ENCODE data around the gene TMEM39B.

TMEM39B gene

DNA sequence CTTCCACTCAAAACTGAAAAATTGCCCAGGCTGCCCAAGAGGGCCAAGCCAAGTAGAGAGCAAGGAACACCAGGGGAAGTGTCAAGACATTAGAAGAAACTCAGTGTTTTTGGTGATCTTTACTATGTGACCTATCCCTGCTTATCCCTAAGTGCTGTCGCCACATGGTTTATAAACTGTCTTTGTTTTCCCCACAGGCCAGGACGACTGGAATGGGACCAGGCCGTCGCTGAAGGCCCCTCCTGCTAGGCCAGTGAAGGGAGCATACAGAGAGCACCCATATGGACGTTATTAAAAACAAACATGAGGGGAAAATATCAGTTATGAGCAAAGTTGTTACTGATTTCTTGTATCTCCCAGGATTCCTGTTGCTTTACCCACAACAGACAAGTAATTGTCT lies 30.4 kb upstream of the TMEM39B start:
- no peak overlapping the region for H4K8ac ChIP-seq (ENCODE audit: low read length)
- WGBS = 91% methylated on average over 4 of the region's 5 CpGs

DNA sequence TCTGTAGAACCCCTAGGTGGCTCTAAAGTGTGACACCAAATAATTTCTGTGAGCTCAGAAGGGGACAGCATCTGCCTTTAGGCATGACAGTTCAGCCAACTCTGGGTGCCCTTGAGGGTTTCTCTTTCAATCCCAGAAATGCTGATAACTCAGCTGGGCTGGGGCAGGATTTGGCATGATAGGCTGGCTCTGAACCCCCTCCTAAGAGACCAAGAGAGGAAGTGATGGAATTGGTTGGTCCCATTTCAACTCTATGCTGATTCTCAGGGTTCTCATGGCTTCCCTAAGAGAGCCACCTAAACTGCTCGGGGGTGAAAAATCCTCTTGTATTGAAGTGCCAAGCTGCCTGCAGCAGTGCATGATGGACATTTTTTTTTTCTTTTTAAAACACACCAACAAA lies 28.5 kb upstream of the TMEM39B start:
- Histone ChIP-seq H3K23ac (ENCODE audit: low read length in 2 of 2) (no peak overlapping the region), H2BK120ac (ENCODE audit: low read depth, low read length) (no peak overlapping the region), H3K9ac (ENCODE audit: low read length) (no peak overlapping the region), H2BK5ac (ENCODE audit: low read depth, low read length, poor library complexity, severe bottlenecking) (no peak overlapping the region), H4K91ac (ENCODE audit: low read length) (no peak overlapping the region), H3K27ac (ENCODE audit: low read length, poor library complexity, severe bottlenecking) (no peak overlapping the region), H3K4me2 (ENCODE audit: low read length, poor library complexity, severe bottlenecking) (no peak overlapping the region), H2BK15ac (ENCODE audit: low read depth, poor library complexity, severe bottlenecking) (no peak overlapping the region), H3K36me3 (ENCODE audit: control insufficient read depth in 1 of 2, insufficient read depth in 2 of 2, low read depth in 1 of 2, low read length in 2 of 2) (peaks cover 47% of the 10 kb centered on the region in 2 experiments), H3K4ac (ENCODE audit: low read depth in 1 of 2, low read length in 2 of 2) (no peak overlapping the region), H3K9me3 (ENCODE audit: control insufficient read depth, low read length) (no peaks in the 10 kb centered on the region), H2AK5ac (ENCODE audit: low read length, severe bottlenecking) (no peak overlapping the region), H3K27me3 (ENCODE audit: control insufficient read depth in 1 of 2, insufficient read depth in 1 of 2, low read length in 2 of 2) (no peaks in the 10 kb centered on the region), H3K4me3 (ENCODE audit: insufficient read depth in 1 of 2, low read depth in 1 of 2, low read length in 2 of 2) (no peak overlapping the region), H4K8ac (ENCODE audit: low read length) (no peak overlapping the region), H3K18ac (ENCODE audit: low read depth in 1 of 2, low read length in 2 of 2) (no peak overlapping the region), H2BK12ac (ENCODE audit: low read length in 2 of 2) (no peak overlapping the region), H3K14ac (ENCODE audit: low read length in 2 of 2) (no peak overlapping the region), H3K4me1 (ENCODE audit: control insufficient read depth, insufficient read depth, low read depth, low read length) (no peaks in the 10 kb centered on the region), H2AFZ (ENCODE audit: low read depth, low read length) (no peak overlapping the region), H3K79me1 (replicated peaks; ENCODE audit: low read length, poor library complexity, severe bottlenecking) (peaks cover 33% of the 10 kb centered on the region)
- no peak for DNase-seq
- no CpG with 5 or more reads among the region's 1 CpG for WGBS

More for the DNA sequence above, 30.4 kb upstream of the TMEM39B start:
- Histone ChIP-seq H3K27me3 (ENCODE audit: control insufficient read depth in 1 of 2, insufficient read depth in 1 of 2, low read length in 2 of 2) (no peaks in the 10 kb centered on the region), H3K18ac (ENCODE audit: low read depth in 1 of 2, low read length in 2 of 2) (no peak overlapping the region), H2BK5ac (ENCODE audit: low read depth, low read length, poor library complexity, severe bottlenecking) (no peak overlapping the region), H3K79me1 (replicated peaks; ENCODE audit: low read length, poor library complexity, severe bottlenecking) (peaks cover 28% of the 10 kb centered on the region), H4K91ac (ENCODE audit: low read length) (no peak overlapping the region), H3K4ac (ENCODE audit: low read depth in 1 of 2, low read length in 2 of 2) (no peak overlapping the region), H3K4me2 (ENCODE audit: low read length, poor library complexity, severe bottlenecking) (no peak overlapping the region), H3K27ac (ENCODE audit: low read length, poor library complexity, severe bottlenecking) (no peak overlapping the region), H3K9me3 (ENCODE audit: control insufficient read depth, low read length) (no peaks in the 10 kb centered on the region), H2BK12ac (ENCODE audit: low read length in 2 of 2) (no peak overlapping the region), H2AK5ac (ENCODE audit: low read length, severe bottlenecking) (no peak overlapping the region), H3K14ac (ENCODE audit: low read length in 2 of 2) (no peak overlapping the region), H2AFZ (ENCODE audit: low read depth, low read length) (no peak overlapping the region), H3K36me3 (ENCODE audit: control insufficient read depth in 1 of 2, insufficient read depth in 2 of 2, low read depth in 1 of 2, low read length in 2 of 2) (peaks cover 49 to 51% of the 10 kb centered on the region in 2 experiments), H3K9ac (ENCODE audit: low read length) (no peak overlapping the region), H2BK120ac (ENCODE audit: low read depth, low read length) (no peak overlapping the region), H2BK15ac (ENCODE audit: low read depth, poor library complexity, severe bottlenecking) (no peak overlapping the region), H3K23ac (ENCODE audit: low read length in 2 of 2) (no peak overlapping the region), H3K4me3 (ENCODE audit: insufficient read depth in 1 of 2, low read depth in 1 of 2, low read length in 2 of 2) (no peak overlapping the region), H3K4me1 (ENCODE audit: control insufficient read depth, insufficient read depth, low read depth, low read length) (peaks cover 1% of the 10 kb centered on the region)
- no peak for DNase-seq

DNA sequence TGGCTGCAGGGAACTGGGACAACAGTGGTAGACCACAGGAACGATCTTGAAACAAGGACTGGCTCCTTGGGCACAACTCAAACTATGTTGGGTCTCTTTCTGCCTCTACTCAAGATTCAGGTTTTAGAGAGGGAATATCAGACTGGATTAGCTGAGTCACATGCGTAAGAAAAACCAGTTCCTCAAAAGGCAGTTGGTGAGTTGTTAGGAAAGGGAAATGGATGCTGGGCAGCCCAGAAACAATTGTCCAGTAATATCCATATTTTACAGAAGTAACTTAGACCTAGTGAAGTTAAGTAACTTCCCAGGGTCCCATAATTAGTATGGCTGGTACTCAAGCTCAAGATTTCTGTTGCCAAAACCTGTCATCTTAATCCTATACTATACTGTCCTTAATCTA lies 27.0 kb upstream of the TMEM39B start:
- Histone ChIP-seq H2BK5ac (ENCODE audit: low read depth, low read length, poor library complexity, severe bottlenecking) (no peak overlapping the region), H3K36me3 (ENCODE audit: control insufficient read depth in 1 of 2, insufficient read depth in 2 of 2, low read depth in 1 of 2, low read length in 2 of 2) (peaks cover 42 to 43% of the 10 kb centered on the region in 2 experiments), H3K4ac (ENCODE audit: low read depth in 1 of 2, low read length in 2 of 2) (no peak overlapping the region), H3K23ac (ENCODE audit: low read length in 2 of 2) (no peak overlapping the region), H3K9ac (ENCODE audit: low read length) (no peak overlapping the region), H2AK5ac (ENCODE audit: low read length, severe bottlenecking) (no peak overlapping the region), H3K14ac (ENCODE audit: low read length in 2 of 2) (no peak overlapping the region), H3K18ac (ENCODE audit: low read depth in 1 of 2, low read length in 2 of 2) (no peak overlapping the region), H3K4me2 (ENCODE audit: low read length, poor library complexity, severe bottlenecking) (no peak overlapping the region), H3K27me3 (ENCODE audit: control insufficient read depth in 1 of 2, insufficient read depth in 1 of 2, low read length in 2 of 2) (no peaks in the 10 kb centered on the region), H3K79me1 (replicated peaks; ENCODE audit: low read length, poor library complexity, severe bottlenecking) (peaks cover 21% of the 10 kb centered on the region), H3K27ac (ENCODE audit: low read length, poor library complexity, severe bottlenecking) (no peak overlapping the region), H3K9me3 (ENCODE audit: control insufficient read depth, low read length) (no peaks in the 10 kb centered on the region), H4K8ac (ENCODE audit: low read length) (no peak overlapping the region), H3K4me3 (ENCODE audit: insufficient read depth in 1 of 2, low read depth in 1 of 2, low read length in 2 of 2) (no peak overlapping the region), H4K91ac (ENCODE audit: low read length) (no peak overlapping the region), H2BK15ac (ENCODE audit: low read depth, poor library complexity, severe bottlenecking) (no peak overlapping the region), H2BK120ac (ENCODE audit: low read depth, low read length) (no peak overlapping the region), H2BK12ac (ENCODE audit: low read length in 2 of 2) (no peak overlapping the region), H3K4me1 (ENCODE audit: control insufficient read depth, insufficient read depth, low read depth, low read length) (no peaks in the 10 kb centered on the region), H2AFZ (ENCODE audit: low read depth, low read length) (no peak overlapping the region)
- no peak for DNase-seq
- WGBS = 98% methylated on average over 2 of the region's 2 CpGs

DNA sequence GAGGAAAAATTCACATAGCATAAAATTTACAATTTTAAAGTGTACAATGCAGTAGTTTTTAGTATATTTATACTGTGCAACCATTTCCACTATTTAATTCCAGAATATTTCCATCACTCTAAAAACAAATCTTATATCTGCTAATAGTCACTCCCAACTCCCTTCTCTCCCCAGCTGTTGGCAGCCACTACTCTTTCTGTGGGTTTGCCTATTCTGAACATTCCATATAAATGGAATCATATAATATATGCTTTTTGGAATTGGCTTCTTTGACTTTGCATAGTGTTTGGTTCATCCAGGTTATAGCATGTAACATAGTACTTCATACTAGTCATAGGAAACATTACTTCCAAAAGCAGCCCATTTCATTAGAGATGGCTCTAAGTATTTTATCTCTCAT lies 25.0 kb upstream of the TMEM39B start:
- no peak overlapping the region for H3K27ac ChIP-seq (ENCODE audit: low read length, poor library complexity, severe bottlenecking)
- H3K9me3 ChIP-seq (ENCODE audit: control insufficient read depth, low read length) = no peaks in the 10 kb centered on the region

More for the DNA sequence above, 25.0 kb upstream of the TMEM39B start:
- DNase-seq = no peak
- Histone ChIP-seq H2BK15ac (ENCODE audit: low read depth, poor library complexity, severe bottlenecking) (no peak overlapping the region), H3K4me3 (ENCODE audit: insufficient read depth in 1 of 2, low read depth in 1 of 2, low read length in 2 of 2) (no peak overlapping the region), H2BK5ac (ENCODE audit: low read depth, low read length, poor library complexity, severe bottlenecking) (no peak overlapping the region), H2BK12ac (ENCODE audit: low read length in 2 of 2) (no peak overlapping the region), H2AFZ (ENCODE audit: low read depth, low read length) (no peak overlapping the region), H3K4ac (ENCODE audit: low read depth in 1 of 2, low read length in 2 of 2) (no peak overlapping the region), H3K27me3 (ENCODE audit: control insufficient read depth in 1 of 2, insufficient read depth in 1 of 2, low read length in 2 of 2) (no peaks in the 10 kb centered on the region), H3K4me2 (ENCODE audit: low read length, poor library complexity, severe bottlenecking) (no peak overlapping the region), H3K36me3 (ENCODE audit: control insufficient read depth in 1 of 2, insufficient read depth in 2 of 2, low read depth in 1 of 2, low read length in 2 of 2) (peaks cover 43 to 52% of the 10 kb centered on the region in 2 experiments), H2BK120ac (ENCODE audit: low read depth, low read length) (no peak overlapping the region), H3K4me1 (ENCODE audit: control insufficient read depth, insufficient read depth, low read depth, low read length) (no peaks in the 10 kb centered on the region), H2AK5ac (ENCODE audit: low read length, severe bottlenecking) (no peak overlapping the region), H3K23ac (ENCODE audit: low read length in 2 of 2) (no peak overlapping the region), H3K9ac (ENCODE audit: low read length) (no peak overlapping the region), H3K18ac (ENCODE audit: low read depth in 1 of 2, low read length in 2 of 2) (no peak overlapping the region), H3K79me1 (replicated peaks; ENCODE audit: low read length, poor library complexity, severe bottlenecking) (peaks cover 16% of the 10 kb centered on the region), H3K14ac (ENCODE audit: low read length in 2 of 2) (no peak overlapping the region), H4K91ac (ENCODE audit: low read length) (no peak overlapping the region), H4K8ac (ENCODE audit: low read length) (no peak overlapping the region)
